Anterior cingulate cortex (tissue), 58 donors: ENCODE results near the gene ZSCAN12.

Source experiments
- DNase-seq, 58 donors: peaks; one replicate each; lab custom pipeline; 2025; lab: John Stamatoyannopoulos, UW

The ZSCAN12 gene

GRCh38 chr6:28355743-28356665 is 43.5 kb downstream of the ZSCAN12 start:
- peak in 57 of 58 donors; percentile 15 to 87 (median 65) for DNase-seq

GRCh38 chr6:28354688-28355554 is 44.6 kb downstream of the ZSCAN12 start:
- DNase-seq, result no peak

- peak in 31 of 58 donors; percentile 2 to 60 (median 22) for DNase-seq
Observed at GRCh38 chr6:28353981-28354676, 45.4 kb downstream of the ZSCAN12 start.

- no peak for DNase-seq
Observed at GRCh38 chr6:28353356-28353755, 46.2 kb downstream of the ZSCAN12 start.

GRCh38 chr6:28351493-28351925 is 48.0 kb downstream of the ZSCAN12 start:
- no peak for DNase-seq

- no peak for DNase-seq
Observed at GRCh38 chr6:28351087-28351486, 48.5 kb downstream of the ZSCAN12 start.

- peak in 57 of 58 donors; percentile 27 to 90 (median 74) for DNase-seq
Observed at GRCh38 chr6:28349892-28350737, 49.4 kb downstream of the ZSCAN12 start, which contains the start of gene ZKSCAN3. TSS of gene ZKSCAN3 (plus strand) at chr6:28349947. CDS start at chr6:28359587, 9,640 bp downstream.

GRCh38 chr6:28349344-28349891 is 50.1 kb downstream of the ZSCAN12 start:
- DNase-seq, result no peak

GRCh38 chr6:28347119-28347518 is 52.4 kb downstream of the ZSCAN12 start:
- DNase-seq, result no peak

GRCh38 chr6:28345201-28345600 is 54.3 kb downstream of the ZSCAN12 start:
- no peak for DNase-seq

GRCh38 chr6:28343898-28344677 is 55.5 kb downstream of the ZSCAN12 start:
- no peak for DNase-seq

GRCh38 chr6:28340310-28341095 is 59.0 kb downstream of the ZSCAN12 start:
- DNase-seq, result no peak

- no peak for DNase-seq
Observed at GRCh38 chr6:28337121-28337520, 62.4 kb downstream of the ZSCAN12 start.

- peak in 8 of 58 donors; percentile 11 to 56 (median 48) for DNase-seq
Observed at GRCh38 chr6:28336284-28337120, 63.0 kb downstream of the ZSCAN12 start.

GRCh38 chr6:28335564-28336283 is 63.8 kb downstream of the ZSCAN12 start, which contains the start of gene ZSCAN31:
TSS of gene ZSCAN31 (minus strand) at chr6:28336148. CDS start at chr6:28329683, 6,465 bp downstream.
- DNase-seq, result peak; percentile 35 to 99 (median 84)
